Spleen (tissue), 11 donors: Measurements from ENCODE around the gene CRNKL1. TPM values are rescaled to one million over a fixed set of nuclear protein-coding genes. Genes with fewer than 3 reads are reported as not detected.

Source experiments
- DNase-seq: peaks from one replicate; pipeline ENCODE4 v3.0.0-alpha.2; 2020
- H3K27ac ChIP-seq, 8 donors: fragments of 200-600 bp; sonication (generic) in 7 of 8; 1 replicate in 4 of 8; 2 replicates in 4 of 8; pipeline versions ENCODE4 v1.5.0 to v1.8.0; 2016 to 2021; ENCODE audit warnings: inconsistent platforms in 4 of 8, mild to moderate bottlenecking in 4 of 8, moderate library complexity in 1 of 8
- H3K27me3 ChIP-seq, 7 donors: fragments of 200-600 bp; sonication (generic) in 6 of 7; replicated peaks in 1 of 7; 1 replicate in 4 of 7; 2 replicates in 3 of 7; pipeline versions ENCODE4 v1.5.0 to v1.8.0; 2016 to 2021; ENCODE audit warnings: inconsistent platforms in 3 of 7, mild to moderate bottlenecking in 1 of 7
- H3K36me3 ChIP-seq, 6 donors: fragments of 200-600 bp; sonication (generic) in 5 of 6; 1 replicate in 4 of 6; 2 replicates in 2 of 6; pipeline versions ENCODE4 v1.5.0 to v1.8.0; 2016 to 2021; ENCODE audit warnings: inconsistent platforms in 2 of 6
- H3K4me1 ChIP-seq, 6 donors: fragments of 200-600 bp; sonication (generic) in 5 of 6; 1 replicate in 3 of 6; 2 replicates in 3 of 6; pipeline versions ENCODE4 v1.5.0 to v1.8.0; 2016 to 2021; ENCODE audit warnings: inconsistent platforms in 3 of 6
- H3K4me3 ChIP-seq, 8 donors: fragments of 200-600 bp; sonication (generic) in 7 of 8; 1 replicate in 4 of 8; 2 replicates in 4 of 8; pipeline versions ENCODE4 v1.5.0 to v1.8.0; 2016 to 2021; ENCODE audit warnings: inconsistent platforms in 4 of 8, mild to moderate bottlenecking in 4 of 8, moderate library complexity in 2 of 8
- H3K9me3 ChIP-seq, 8 donors: fragments of 200-600 bp; sonication (generic) in 7 of 8; 1 replicate in 4 of 8; 2 replicates in 4 of 8; pipeline versions ENCODE4 v1.5.0 to v1.8.0; 2016 to 2021; ENCODE audit warnings: inconsistent platforms in 4 of 8
- POLR2A ChIP-seq, 3 donors: fragments of 450-650 bp; IDR thresholded peaks; one replicate each; pipeline ENCODE4 v1.5.1; 2017; ENCODE audit warnings: antibody characterized with exemption in 3 of 3, mild to moderate bottlenecking in 1 of 3
- POLR2AphosphoS5 ChIP-seq, 3 donors: sonication (generic); formaldehyde crosslinking; IDR thresholded peaks; one replicate each; pipeline ENCODE4 v1.5.1; 2017; ENCODE audit warnings: antibody characterized with exemption in 3 of 3
- WGBS, 5 donors: extraction: QIAGEN DNeasy Blood & Tissue Kit in 3 of 5; methylation state at CpG; one replicate each; pipeline versions ENCODE4 v1.1.5 to v1.1.7; 2013 to 2018; 5-methylcytosine and 5-hydroxymethylcytosine counted together
- intact Hi-C: fragments of 100-400 bp; cut with DNase I; formaldehyde crosslinking; loops from one replicate; pipeline ENCODE4 v1.15.0; 2023; ENCODE audit warnings: low total_unique reads
- polyA plus RNA-seq, 3 donors: library from polyadenylated mRNA; stranded (reverse); fragments of 200-250 nt; gene quantifications; one replicate each; pipeline ENCODE4 v1.2.1, GENCODE V29; 2013
- total RNA-seq, 7 donors: library from RNA; depleted of rRNA in 3 of 7; stranded (reverse); fragments of >200 nt in 3 of 7; fragmentation: NEBNext Ultra II Directional in 4 of 7; extraction: Animal tissue kit (Norgen Biotek cat#: 25700) in 4 of 7; gene quantifications; one replicate each; pipeline versions ENCODE4 v1.1.0 to v1.2.1, GENCODE V29; 2016 to 2021
- TF ChIP-seq, protein P1 (sequence below), 11 experiments: fragments of 200-600 bp in 7 of 11; fragments of 450-650 bp in 4 of 11; sonication (generic) in 4 of 11; IDR thresholded peaks in 8 of 11; conservative IDR thresholded peaks in 3 of 11; 1 replicate in 7 of 11; 2 replicates in 4 of 11; pipeline versions ENCODE4 v1.4.0 to v1.8.0; 2016 to 2021; ENCODE audit warnings: antibody characterized with exemption in 11 of 11, inconsistent platforms in 4 of 11, mild to moderate bottlenecking in 1 of 11
- donor health status: healthy with polysubstance abuse.
- donor health status: DM: no; HTN: no; CAD: no; lungs with moderate emphysema.
- donor health status: DM: no; HTN: no; CAD: no.
- donor health status: Bipolar disorder and iron deficiency.
- donor health status: healthy.
- donor health status: DM: no; HTN: no; CAD: no.
- donor health status: DM: yes; HTN: yes; CAD: no.

Gene CRNKL1
- total and polyA plus RNA-seq, 10 donors: 14.2 to 24.7 (median 23.4) TPM

- no peaks in the 10 kb centered on the region for H3K4me1 ChIP-seq
- H3K9me3 ChIP-seq: no peaks in the 10 kb centered on the region
- intact Hi-C loops: no loop called here
- H3K27me3 ChIP-seq: peaks cover 0 to 10% (median 0%) of the 10 kb centered on the region in 7 donors
- 81 to 89% (median 85%) methylated on average over 4 of the region's 4 CpGs for WGBS, 5 donors
- no peak for DNase-seq
- H3K36me3 ChIP-seq: no peaks in the 10 kb centered on the region
- no peak overlapping the region for H3K4me3 ChIP-seq
- no peak for TF ChIP-seq POLR2AphosphoS5 (IDR thresholded peaks at IDR 0.05)
- TF ChIP-seq, protein P1, sequence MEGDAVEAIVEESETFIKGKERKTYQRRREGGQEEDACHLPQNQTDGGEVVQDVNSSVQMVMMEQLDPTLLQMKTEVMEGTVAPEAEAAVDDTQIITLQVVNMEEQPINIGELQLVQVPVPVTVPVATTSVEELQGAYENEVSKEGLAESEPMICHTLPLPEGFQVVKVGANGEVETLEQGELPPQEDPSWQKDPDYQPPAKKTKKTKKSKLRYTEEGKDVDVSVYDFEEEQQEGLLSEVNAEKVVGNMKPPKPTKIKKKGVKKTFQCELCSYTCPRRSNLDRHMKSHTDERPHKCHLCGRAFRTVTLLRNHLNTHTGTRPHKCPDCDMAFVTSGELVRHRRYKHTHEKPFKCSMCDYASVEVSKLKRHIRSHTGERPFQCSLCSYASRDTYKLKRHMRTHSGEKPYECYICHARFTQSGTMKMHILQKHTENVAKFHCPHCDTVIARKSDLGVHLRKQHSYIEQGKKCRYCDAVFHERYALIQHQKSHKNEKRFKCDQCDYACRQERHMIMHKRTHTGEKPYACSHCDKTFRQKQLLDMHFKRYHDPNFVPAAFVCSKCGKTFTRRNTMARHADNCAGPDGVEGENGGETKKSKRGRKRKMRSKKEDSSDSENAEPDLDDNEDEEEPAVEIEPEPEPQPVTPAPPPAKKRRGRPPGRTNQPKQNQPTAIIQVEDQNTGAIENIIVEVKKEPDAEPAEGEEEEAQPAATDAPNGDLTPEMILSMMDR (IDR thresholded peaks at IDR 0.05 in 8 of 11, conservative IDR thresholded peaks at IDR 0.05 in 3 of 11): no peak
- H3K27ac ChIP-seq: no peak overlapping the region
These were observed 22.8 kb upstream of the CRNKL1 start for GRCh38 chr20:20075032-20075431.

- H3K4me3 ChIP-seq: no peak overlapping the region
- no peak for DNase-seq
- no peak for TF ChIP-seq POLR2A (IDR thresholded peaks at IDR 0.05)
- peaks cover 0 to 10% (median 0%) of the 10 kb centered on the region in 7 donors for H3K27me3 ChIP-seq
- WGBS, 5 donors: 66 to 78% (median 72%) methylated on average over 15 of the region's 15 CpGs
- H3K36me3 ChIP-seq: no peaks in the 10 kb centered on the region
- no peak overlapping the region for H3K27ac ChIP-seq
- no peaks in the 10 kb centered on the region for H3K4me1 ChIP-seq
- no peaks in the 10 kb centered on the region for H3K9me3 ChIP-seq
- intact Hi-C loops: no loop called here
These were observed 21.6 kb upstream of the CRNKL1 start for GRCh38 chr20:20073801-20074371.

DNA sequence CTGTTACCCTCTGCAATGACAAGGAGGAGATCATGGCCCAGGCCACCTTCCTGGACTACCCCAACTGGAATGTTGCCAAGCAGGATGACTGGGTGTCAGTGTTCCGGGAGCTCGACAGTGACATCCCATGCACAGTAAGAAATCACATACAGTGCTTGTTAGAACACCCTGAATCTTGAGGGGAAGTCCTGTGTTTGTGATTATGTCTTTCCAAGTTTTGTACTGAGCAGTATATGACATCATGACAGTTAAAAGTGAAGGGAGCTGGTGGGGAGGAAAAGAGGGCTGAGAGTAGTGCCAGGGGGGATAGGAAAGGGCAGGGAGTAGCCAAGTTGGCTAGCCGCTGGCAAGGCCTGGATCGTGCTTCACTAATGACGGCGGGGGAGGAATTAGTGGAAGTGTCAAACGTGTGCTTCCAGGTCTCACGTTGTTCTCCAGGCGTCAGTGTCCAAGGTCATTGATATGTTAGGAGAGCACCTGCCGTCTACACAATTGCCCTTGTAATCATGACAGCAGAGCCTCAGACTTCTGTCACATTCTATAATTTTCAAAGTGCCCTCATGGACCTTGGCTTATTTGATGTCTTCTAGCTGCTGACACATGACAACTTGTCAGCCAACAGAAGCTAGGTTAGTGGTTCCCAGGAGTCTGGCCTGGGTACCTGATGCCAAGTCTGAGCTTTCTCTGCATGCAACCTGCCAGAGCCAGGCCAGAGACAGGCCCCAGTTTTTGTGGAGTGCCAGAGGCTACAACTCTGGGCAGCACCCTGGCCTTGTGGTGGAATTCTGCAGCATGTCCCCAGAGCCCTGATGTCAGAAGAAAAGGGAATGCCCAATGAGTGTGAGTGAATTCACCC, 18.8 kb upstream of the CRNKL1 start:
- Histone ChIP-seq H3K36me3 (no peaks in the 10 kb centered on the region), H3K27me3 (peaks cover 0 to 10% (median 0%) of the 10 kb centered on the region in 7 donors), H3K9me3 (no peaks in the 10 kb centered on the region), H3K4me1 (no peaks in the 10 kb centered on the region), H3K27ac (no peak overlapping the region), H3K4me3 (no peak overlapping the region)
- DNase-seq: no peak
- WGBS, 5 donors: 58 to 71% (median 67%) methylated on average over 10 of the region's 10 CpGs
- TF ChIP-seq, protein P1 (IDR thresholded peaks at IDR 0.05 in 8 of 11, conservative IDR thresholded peaks at IDR 0.05 in 3 of 11): no peak
- TF ChIP-seq POLR2AphosphoS5 (IDR thresholded peaks at IDR 0.05) (no peak), POLR2A (IDR thresholded peaks at IDR 0.05) (no peak)
- intact Hi-C loops: no loop called here

GRCh38 chr20:20065361-20065760, 13.1 kb upstream of the CRNKL1 start:
- H3K9me3 ChIP-seq: no peaks in the 10 kb centered on the region
- no peak overlapping the region for H3K27ac ChIP-seq
- no peaks in the 10 kb centered on the region for H3K36me3 ChIP-seq
- 80 to 91% (median 84%) methylated on average over 1 of the region's 1 CpG for WGBS, 5 donors
- H3K27me3 ChIP-seq: peaks cover 0 to 12% (median 0%) of the 10 kb centered on the region in 7 donors
- H3K4me1 ChIP-seq: no peaks in the 10 kb centered on the region
- intact Hi-C loops: no loop called here
- H3K4me3 ChIP-seq: no peak overlapping the region
- TF ChIP-seq POLR2AphosphoS5 (IDR thresholded peaks at IDR 0.05) (no peak), POLR2A (IDR thresholded peaks at IDR 0.05) (no peak)
- no peak for DNase-seq
